Measurements from ENCODE around the gene PIK3R1. TPM values are rescaled to one million over a fixed set of nuclear protein-coding genes. Genes with fewer than 3 reads are reported as not detected.

Gene PIK3R1
- total RNA-seq, 1 donor from 2014 or later = 89.3 TPM

DNA sequence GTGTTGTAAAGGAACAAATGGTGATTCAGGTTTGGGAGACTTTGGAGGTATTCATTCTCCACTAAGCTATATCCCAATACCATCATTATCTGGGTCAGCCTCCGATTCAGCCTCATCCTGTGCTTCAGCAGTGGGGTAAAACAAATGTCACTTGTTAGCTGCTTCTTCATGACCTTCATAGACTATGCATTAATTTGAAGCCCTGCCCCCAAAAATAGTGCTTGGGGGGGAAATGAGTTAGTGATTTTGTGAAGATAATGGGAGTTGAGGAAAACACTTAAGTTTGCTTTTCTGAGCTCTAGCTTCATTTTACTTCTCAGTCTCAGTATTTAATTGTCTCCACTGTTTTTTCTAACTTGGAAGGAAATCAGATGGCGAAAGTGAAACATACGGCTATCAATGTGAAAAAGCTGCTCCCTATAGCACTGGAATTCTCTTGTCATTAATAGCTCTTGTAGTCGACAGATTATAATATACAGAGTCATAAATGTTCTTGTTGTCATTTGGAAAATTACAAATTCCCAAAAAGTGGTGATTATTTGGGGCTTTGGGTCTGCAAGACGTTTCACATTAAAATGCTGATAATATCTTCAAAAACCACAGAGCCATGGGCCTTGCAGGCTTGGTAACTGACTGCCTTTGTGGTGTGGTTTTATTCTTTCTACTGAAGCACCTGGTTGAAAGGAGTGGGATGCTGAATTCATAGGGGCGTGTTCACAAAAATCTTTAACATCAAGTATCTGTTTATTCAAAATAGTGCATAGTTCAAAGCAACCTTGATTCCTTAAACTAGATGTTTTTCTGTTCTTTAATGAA is 40.0 kb downstream of the PIK3R1 start:
- TF ChIP-seq, protein P1, sequence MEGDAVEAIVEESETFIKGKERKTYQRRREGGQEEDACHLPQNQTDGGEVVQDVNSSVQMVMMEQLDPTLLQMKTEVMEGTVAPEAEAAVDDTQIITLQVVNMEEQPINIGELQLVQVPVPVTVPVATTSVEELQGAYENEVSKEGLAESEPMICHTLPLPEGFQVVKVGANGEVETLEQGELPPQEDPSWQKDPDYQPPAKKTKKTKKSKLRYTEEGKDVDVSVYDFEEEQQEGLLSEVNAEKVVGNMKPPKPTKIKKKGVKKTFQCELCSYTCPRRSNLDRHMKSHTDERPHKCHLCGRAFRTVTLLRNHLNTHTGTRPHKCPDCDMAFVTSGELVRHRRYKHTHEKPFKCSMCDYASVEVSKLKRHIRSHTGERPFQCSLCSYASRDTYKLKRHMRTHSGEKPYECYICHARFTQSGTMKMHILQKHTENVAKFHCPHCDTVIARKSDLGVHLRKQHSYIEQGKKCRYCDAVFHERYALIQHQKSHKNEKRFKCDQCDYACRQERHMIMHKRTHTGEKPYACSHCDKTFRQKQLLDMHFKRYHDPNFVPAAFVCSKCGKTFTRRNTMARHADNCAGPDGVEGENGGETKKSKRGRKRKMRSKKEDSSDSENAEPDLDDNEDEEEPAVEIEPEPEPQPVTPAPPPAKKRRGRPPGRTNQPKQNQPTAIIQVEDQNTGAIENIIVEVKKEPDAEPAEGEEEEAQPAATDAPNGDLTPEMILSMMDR (IDR thresholded peaks at IDR 0.05) = no peak
- H3K9me3 ChIP-seq = no peaks in the 10 kb centered on the region
- H3K4me1 ChIP-seq = peaks cover 9 to 90% of the 10 kb centered on the region in 2 donors
- H3K4me3 ChIP-seq = no peak overlapping the region
- DNase-seq (ENCODE audit: low spot score in 2 of 2) = no peak
- H3K27ac ChIP-seq = peak overlapping the region; percentile 66 to 77
- no peaks in the 10 kb centered on the region for H3K27me3 ChIP-seq
- intact Hi-C loops (cut with DNase I) = loop anchor here (10.0 kb wide), 1 partner anchor 761 kb away; no protein-coding TSS in a partner anchor
- H3K36me3 ChIP-seq = no peaks in the 10 kb centered on the region

DNA sequence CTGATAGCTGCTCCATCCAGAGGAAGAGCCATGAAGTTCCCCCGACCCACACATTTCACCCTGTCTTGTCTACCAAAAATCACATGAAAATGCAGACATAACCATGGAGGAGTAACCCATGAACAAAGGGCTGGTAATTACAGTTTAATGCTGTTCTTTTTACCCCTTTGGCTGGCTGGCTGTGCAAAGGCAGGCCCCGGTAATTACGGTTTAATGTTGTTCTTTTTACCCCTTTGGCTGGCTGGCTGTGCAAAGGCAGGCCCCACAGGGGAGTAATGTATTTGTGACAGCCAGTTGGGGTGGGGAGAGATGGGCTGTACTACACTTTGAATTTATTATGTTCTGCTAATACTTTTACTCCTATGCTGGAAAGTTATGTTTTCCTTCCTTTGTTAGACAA is 41.7 kb downstream of the PIK3R1 start:
- no peaks in the 10 kb centered on the region for H3K27me3 ChIP-seq
- H3K9me3 ChIP-seq = no peaks in the 10 kb centered on the region
- no peak overlapping the region for H3K4me3 ChIP-seq
- TF ChIP-seq, protein P1 (IDR thresholded peaks at IDR 0.05) = no peak
- H3K4me1 ChIP-seq = peaks cover 11 to 84% of the 10 kb centered on the region in 2 donors
- no peak for DNase-seq (ENCODE audit: low spot score in 2 of 2)
- intact Hi-C loops (cut with DNase I) = loop anchor here (10.0 kb wide), 1 partner anchor 762 kb away; no protein-coding TSS in a partner anchor
- H3K36me3 ChIP-seq = no peaks in the 10 kb centered on the region
- H3K27ac ChIP-seq = peak overlapping the region; percentile 47 to 66

DNA sequence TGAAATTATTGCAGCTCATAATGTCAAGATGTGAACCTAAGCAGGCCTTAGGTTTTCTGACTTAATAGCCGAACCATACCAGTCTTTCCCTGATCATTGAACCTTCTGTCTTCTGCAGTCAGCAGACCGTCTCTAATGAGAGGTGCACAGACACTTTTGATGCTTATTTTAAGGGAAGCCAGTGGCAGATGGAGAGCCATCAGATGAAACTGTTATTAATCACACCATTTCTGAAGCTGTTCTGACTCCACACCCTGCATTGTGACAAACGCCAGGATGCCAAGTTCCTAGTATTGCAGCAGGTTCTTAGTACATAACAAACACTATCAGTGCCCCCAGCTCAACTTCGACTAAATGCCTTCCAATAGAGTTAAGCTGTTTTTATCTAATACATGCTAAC is 43.0 kb downstream of the PIK3R1 start:
- H3K9me3 ChIP-seq = no peaks in the 10 kb centered on the region
- TF ChIP-seq, protein P1 (IDR thresholded peaks at IDR 0.05) = no peak
- H3K36me3 ChIP-seq = no peaks in the 10 kb centered on the region
- DNase-seq (ENCODE audit: low spot score in 2 of 2) = no peak
- H3K27me3 ChIP-seq = no peaks in the 10 kb centered on the region
- peaks cover 5 to 80% of the 10 kb centered on the region in 2 donors for H3K4me1 ChIP-seq
- no peak overlapping the region for H3K4me3 ChIP-seq
- H3K27ac ChIP-seq = peak overlapping the region; percentile 47 to 66
- intact Hi-C loops (cut with DNase I) = loop anchor here (10.0 kb wide), 1 partner anchor 764 kb away; no protein-coding TSS in a partner anchor

DNA sequence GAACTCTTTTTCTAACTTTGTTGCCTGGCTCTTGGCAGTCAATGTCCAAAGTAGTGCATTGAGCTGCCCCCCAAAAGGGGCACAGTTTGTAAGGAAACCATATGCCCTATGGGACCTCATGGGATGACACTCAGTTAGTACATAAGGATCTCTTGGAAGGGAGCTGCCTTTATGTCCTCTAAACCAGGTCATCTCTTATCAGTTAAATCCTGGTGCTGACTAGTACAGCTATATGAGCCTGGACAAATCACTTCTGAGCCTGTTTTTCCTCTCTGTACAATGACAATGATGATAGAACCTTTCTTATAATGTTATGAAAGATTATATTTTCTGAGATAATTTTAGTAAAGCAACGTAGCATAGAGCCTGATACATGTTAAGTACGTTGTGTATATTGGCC is 44.1 kb downstream of the PIK3R1 start:
- DNase-seq (ENCODE audit: low spot score in 2 of 2) = no peak
- Histone ChIP-seq H3K27ac (peak overlapping the region; percentile 47 to 66), H3K4me1 (peaks cover 8 to 81% of the 10 kb centered on the region in 2 donors), H3K9me3 (no peaks in the 10 kb centered on the region), H3K4me3 (no peak overlapping the region), H3K27me3 (no peaks in the 10 kb centered on the region), H3K36me3 (no peaks in the 10 kb centered on the region)
- intact Hi-C loops (cut with DNase I) = loop anchor here (10.0 kb wide), 1 partner anchor 765 kb away; no protein-coding TSS in a partner anchor
- TF ChIP-seq, protein P1 (IDR thresholded peaks at IDR 0.05) = no peak

DNA sequence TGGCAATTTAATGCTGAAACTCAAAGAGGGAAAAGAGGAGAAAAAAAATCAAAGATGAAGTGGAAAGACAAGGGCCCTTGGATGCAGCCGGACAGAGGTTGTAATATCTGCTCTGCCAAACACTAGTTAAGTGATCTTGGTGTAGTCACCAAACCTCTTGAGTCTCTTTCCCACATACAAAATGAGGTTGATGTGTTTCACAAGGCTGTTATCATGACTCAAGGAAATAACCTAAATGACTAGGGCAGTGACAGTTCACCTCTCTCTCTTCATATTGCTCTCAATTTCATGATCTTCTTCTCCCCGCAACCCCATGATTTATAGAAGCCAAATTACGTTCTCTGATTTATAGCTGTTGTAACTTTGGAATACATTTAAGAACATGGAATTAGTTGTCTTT is 44.9 kb downstream of the PIK3R1 start:
- Histone ChIP-seq H3K27me3 (no peaks in the 10 kb centered on the region), H3K9me3 (no peaks in the 10 kb centered on the region), H3K27ac (peak overlapping the region; percentile 47 to 66), H3K36me3 (no peaks in the 10 kb centered on the region), H3K4me3 (no peak overlapping the region), H3K4me1 (peaks cover 11 to 81% of the 10 kb centered on the region in 2 donors)
- intact Hi-C loops (cut with DNase I) = no loop called here
- TF ChIP-seq, protein P1 (IDR thresholded peaks at IDR 0.05) = no peak
- no peak for DNase-seq (ENCODE audit: low spot score in 2 of 2)

All from ascending aorta (tissue), 2 donors.